HG02870 (cell line): Measurements from ENCODE around the gene RITA1.
"Not testable (repeated sequence)": the region's sequence is repeated elsewhere in the genome, so short reads cannot be mapped to it uniquely, and the experiment has no call there.

Source experiments
- ATAC-seq: cut with Tn5 transposase; IDR thresholded peaks from one replicate; pipeline ENCODE4 v1.9.1; 2021; ENCODE audit warnings: mild to moderate bottlenecking, moderate library complexity; ENCODE audit not compliant: unreplicated experiment

RITA1 gene

DNA sequence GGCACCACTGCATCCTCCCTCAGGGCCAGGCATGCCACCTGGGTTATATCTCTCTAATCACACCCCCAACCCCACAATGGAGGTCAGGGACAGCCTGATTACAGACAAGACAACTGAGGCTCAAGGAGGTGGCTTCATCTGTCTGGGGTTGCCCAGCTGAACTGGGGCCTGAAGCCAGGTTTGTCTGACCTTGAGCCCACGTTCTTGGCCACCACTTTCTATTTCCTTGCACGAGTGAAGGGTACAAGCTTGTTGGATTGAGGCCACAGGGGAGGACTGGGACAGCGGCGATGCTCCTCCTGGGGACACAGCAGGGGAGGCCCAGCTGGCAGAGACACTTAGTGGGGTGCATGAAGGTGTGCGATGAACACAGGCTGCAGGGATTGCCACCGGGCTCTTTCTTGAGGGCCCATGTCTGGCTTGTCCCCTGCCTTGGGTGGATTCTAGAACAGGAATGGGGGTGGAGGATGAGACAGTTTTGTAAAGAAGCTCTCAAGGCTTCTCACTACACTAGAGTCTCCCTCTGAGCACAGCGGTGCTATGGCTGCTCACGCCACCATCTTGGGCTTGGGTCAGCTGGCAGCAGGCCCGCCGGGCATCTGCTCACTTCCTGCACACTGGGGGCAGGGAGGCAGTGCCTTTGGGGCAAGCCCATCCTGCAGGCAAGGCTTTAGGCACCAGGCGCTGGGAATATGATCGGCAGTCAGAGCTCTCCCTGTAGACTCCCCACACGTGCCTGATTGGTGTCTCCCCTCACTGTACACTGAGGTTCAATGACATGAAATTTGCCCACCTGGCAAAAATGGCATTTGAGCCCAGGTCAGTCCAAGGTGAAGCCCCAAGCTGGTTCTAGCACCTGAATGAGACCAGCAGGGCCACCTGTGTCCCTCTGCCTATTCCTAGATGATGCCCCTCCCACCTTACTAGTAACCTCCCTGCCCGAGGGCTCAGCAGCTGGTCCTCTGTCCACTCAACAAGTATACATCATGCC is 16.0 kb downstream of the RITA1 start:
- no peak for ATAC-seq

DNA sequence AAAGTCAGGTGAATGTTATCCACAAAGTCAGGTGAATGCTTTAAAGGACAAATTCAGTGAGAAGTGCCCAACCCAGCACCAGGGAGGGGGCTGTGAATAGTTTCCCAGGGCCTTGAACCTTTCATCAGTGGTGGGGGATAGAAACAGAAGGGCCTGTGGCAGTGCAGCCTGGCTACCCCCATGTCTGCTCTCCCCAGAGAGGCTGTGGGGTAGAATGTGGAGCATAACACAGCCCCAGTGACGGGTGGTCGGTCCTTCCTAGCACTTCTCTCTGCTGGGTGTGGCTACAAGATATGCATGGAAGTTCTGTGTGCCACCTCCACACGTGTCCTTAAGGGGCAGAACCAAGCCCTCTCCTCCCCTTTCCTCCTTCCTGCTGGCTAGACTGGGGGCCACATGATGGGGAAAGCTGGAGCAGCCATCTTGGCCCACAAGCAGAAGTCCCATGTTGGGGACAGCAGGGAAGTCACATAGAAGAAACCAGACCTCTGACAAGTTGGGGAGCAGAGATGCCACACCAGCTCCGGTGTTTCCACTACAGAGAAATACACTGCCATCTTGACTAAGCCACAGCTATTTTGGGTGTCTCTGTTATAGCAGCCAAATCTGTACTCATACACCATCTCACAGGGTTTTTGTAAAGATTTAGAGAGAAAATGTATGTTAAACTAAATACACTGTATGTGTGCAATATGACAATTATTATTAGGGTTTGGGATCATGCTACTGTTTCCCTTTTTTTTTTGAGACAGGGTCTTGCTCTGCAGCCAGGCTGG is 17.0 kb downstream of the RITA1 start:
- ATAC-seq, result no peak

DNA sequence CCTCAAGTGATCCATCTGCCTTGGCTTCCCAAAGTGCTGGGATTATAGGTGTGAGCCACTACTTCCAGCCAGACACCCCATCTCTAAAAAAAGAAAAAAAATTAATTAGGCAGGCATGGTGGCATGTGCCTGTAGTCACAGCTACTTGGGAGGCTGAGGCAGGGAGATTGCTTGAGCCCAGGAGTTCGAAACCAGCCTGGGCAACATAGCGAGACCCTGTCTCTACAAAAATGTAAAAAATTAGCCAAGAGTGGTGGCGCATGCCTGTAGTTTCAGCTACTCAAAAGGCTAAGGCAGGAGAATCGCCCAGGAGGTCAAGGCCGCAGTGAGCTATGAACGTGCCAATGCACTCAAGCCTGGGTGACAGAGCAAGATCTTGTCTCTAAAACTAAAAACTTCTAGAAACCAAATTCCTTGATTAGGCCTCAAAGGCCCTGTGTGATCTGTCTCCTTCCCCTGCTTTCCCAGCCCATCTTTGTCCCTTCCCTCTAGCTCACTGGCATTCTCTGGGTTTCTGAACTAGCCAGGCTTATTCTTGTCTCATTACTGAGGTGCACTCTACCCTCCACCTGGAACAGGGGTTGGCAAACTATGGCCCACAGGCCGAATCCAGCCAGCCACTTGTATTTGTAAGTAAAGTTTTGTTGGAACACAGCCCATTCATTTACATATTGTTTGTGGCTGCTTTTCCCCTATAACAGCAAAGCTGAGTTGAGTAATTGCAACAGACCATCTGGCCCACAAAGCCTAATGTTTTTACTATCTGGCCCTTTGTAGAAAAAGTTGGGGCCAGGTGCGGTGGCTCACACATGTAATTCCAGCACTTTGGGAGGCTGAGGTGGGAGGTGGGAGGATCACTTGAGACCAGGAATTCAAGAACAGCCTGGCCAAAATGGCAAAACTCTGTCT is 18.6 kb downstream of the RITA1 start:
- ATAC-seq, result no peak

DNA sequence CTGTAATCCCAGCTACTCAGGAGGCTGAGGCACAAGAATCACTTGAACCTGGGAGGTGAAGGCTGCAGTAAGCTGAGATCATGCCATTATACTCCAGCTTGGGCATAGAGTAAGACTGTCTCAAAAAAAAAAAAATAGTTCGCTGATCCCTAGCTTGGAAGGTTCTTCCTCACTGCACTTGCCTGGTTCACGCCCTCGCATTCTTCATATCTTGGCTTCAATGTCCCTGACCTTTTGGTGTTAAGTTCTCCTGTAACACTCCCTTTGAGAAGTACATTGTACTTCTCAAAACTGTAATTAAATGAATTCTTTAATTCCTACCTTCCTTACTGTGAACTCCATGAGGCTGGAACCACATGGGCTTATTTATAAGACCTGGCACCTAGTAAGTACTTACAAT is 19.3 kb downstream of the RITA1 start:
- no peak for ATAC-seq

DNA sequence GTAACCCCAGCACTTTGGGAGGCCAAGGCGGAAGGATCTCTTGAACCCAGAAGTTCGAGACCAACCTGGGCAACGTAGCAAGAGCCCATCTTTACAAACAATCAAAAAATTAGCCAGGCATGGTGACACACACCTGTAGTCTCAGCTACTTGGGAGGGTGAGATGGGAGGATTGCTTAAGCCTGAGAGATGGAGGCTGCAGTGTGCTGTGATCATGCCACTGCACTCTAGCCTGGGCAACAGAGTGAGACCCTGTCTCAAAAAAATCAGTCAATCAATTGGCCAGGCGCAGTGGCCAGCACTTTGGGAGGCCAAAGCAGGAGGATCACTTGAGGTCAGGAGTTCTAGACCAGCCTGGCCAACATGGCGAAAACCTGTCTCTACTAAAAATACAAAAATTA is 21.3 kb downstream of the RITA1 start:
- ATAC-seq, result not testable (repeated sequence)

DNA sequence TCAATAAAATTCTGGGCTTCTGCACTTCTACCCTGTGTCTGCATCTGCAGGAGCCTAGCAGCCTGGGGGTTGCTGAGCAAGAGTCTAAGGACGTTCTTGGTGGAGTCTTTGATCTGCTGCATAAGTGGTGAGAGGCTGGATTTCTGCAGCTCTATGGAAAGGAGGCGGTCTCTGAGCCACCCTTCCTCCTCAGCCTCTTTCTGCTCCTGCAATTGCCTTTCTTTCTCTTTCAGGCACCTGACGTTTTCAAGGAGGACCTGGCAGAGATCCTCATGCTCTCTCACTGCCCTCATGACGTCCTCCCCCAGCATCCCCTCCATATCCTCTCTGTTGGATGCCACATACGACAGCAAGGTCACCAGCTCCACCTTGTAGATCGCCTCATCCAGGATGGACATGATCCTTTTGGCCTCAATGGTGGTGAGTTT is 22.1 kb downstream of the RITA1 start:
- ATAC-seq, result no peak

DNA sequence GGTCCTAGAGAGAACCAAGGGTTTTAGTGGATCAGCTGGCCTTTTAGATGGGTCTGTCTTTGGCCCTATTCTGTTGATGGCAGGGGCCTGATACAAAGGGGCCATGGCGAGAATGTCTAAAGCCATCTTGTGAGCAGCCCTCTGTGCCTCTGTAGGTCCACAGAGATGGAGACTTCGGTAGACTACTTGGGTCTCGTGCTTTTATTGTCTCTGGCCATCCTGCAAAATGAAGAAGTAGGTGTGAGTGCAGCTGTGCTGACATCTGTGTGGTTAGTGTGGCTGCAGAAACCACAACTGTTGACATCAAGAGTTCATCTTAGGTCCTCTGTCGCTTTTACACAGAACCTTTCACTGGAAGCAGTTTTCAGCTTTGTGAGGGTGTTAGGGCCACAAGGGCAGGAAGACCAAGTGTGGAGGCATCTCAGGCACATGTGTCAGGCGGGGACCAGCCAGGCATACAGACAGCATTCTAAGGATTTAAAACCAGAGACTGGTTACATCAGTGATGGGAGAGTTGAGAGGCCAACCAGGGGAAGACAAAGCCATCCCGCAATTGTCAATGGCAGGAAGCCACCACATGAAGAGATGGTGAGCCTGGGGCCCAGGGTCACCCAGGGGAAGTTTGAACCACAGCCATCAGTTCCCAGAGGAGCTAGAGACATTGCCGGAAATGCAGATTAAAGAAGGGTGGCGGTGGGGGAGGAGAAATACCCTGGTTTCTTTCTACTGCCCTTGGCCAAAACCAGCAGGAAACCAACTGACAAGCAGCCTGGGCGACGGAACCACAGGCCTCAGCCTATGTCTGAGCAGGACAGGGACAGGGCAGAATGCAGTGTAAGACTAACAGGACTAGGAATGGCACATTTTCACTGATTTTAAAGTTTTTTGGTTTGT is 22.8 kb downstream of the RITA1 start:
- peak; percentile 75 for ATAC-seq

DNA sequence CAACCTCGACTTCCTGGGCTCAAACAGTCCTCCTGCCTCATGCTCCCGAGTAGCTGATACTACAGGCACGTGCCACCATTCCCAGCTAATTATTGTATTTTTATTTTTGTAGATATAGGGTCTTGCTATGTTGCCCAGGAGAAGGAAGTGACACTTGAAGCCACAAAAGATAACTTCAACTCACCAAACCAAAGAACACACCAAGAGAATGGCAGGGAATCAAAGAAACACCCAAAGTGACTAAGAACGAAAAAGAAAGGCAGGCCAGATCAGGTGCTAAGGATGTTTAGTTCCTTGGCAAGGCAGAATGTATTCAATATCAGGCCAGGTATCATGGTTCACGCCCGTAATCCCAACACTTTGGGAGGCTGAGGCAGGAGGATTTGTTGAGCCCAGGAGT is 25.6 kb downstream of the RITA1 start:
- ATAC-seq, result no peak

DNA sequence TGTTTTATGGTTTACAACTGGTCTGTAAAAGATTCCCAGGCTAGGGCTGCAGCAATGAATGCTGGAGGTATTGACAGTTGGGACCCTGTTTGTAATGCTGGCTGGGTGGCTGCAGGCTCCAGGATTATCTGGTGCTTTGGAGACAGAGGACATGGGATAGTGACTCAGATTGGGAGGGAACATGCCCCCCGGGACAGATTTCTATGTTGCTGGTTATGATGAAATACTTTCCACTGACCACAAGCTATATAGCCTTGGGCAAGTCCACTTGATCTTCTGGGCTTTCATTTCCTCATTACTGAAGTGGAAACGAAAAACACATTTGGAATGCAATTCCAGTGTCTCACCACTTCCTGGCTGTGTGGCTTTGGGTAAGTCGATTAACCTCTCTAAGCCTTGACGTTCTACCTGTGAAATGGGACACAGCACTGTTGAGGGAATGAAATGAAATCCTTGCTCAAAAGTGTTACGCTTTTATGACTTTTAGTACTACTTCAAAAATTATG is 29.4 kb downstream of the RITA1 start:
- peak; percentile 41 for ATAC-seq

DNA sequence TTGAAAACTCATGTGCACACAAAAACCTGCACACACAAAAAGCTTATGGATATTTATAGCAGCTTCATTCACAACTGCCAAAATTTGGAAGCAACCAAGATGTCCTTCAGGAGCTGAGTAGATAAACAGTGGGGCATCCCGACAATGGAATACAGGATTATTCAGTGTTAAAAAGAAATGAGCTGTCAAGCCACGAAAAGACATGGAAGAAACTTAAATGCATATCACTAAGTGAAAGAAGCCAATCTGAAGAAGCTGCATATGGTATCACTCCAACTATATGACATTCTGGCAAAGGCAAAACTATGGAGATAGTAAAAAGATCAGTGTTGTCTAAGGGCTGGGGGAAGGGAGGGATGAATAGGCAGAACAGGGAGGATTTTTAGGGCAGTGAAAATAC is 30.5 kb downstream of the RITA1 start:
- ATAC-seq, result no peak

DNA sequence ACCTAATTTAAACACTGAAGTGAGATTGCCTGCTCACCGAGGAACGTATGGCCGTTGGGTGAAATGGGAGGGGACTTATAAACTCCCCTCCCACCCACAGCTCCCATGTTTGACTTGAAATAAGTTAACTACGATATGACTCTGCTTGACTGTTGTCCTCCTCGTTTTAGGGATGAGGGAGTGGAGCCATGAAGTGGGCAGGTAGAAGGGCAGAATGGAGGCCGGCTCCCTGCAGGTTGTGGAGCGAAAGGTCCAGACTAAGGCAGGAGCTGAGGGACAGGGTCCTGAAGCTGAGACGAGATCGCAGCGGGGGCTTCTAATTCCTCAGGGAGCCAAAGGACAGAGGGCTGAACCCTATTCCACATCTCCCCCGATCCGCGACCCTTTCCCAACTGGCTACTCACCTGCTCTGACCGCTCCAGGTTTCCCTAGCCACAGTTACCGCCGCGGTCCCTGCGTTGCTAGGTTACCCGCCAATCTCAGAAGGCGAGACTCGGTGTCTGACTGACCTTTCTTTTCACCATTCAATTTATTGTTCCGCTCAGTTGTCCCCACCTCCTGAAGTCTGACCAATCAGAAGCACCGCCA is 35.2 kb downstream of the RITA1 start:
- no peak for ATAC-seq

DNA sequence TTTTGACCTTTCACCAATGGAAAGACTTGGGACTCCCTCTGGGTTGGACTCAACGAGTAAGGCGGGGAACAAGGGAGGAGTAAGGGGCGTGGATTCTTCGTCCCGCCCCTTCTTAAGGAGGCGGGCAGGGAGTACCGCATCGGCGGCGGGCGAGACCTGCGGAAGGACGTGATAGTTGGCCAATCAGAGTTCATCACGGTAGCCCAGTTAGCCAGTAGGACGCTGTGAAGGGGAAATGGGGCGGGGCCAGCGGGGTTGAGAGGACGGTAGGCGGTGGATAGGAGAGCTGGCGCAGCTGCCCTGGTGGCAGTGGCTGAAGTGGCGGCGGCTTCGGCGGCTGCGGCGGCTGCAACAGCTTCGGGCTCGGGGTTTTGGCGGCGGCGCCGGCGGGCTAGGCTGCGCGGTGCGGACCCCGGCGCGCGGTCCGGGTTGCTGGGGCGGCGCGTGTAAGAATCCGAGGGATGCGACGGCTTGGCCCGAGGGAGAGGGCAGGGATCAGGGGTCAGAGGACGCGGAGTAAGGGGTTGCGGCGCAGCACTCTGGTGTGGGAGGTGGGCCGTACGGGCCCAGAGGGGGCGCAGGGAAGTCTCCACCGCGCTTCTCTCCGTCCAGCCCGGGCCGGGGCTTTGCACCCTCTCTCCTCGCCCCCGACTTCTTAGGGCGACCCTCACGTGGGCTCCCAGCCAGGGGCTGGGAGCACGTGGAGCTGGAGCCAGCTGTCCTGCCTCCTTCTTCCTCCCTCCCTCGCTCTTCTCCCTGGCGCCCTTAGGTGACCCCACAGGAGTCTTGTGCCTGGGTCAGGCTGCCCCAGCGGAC is 35.9 kb downstream of the RITA1 start, which contains the start of gene TPCN1:
TPCN1 (plus strand) TSS at position 284 of the 816 bp plus-strand sequence. CDS start 5,389 bp downstream, outside the sequence.
- ATAC-seq, result peak; percentile 87

DNA sequence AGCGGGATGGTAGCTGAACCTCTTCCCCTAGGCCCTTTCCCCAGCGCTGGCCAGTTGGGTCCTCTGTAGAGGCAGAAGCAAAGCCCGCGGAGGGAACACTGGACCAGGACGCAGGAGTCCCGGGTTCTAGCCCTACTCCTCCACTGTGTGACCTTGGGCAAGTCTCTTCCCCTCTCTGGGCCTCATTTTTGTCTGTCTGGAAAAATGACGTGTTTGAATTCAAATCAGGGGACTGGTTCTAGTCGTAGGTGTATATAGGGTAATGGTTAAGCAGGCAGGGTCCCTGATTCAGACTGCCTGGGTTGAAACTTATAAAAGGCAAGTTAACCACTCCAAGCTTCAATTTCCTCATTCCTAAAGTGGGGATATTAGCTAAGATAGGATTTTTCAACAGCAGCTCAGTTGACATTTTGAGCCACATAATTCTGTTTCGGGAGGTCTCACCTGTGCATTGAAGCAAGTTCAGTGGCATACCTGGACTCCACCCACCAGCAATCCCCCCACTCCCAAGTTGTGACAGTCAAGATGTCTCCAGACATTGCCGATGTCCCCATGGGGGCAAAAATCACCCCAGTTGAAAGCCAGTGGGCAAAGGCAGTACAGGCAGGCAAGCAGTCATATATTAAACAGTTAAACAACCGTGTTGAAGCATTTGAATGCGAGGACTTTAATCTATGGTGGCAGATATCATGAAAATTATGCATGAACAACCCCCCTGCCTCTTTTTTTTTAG is 36.6 kb downstream of the RITA1 start:
- ATAC-seq, result no peak

DNA sequence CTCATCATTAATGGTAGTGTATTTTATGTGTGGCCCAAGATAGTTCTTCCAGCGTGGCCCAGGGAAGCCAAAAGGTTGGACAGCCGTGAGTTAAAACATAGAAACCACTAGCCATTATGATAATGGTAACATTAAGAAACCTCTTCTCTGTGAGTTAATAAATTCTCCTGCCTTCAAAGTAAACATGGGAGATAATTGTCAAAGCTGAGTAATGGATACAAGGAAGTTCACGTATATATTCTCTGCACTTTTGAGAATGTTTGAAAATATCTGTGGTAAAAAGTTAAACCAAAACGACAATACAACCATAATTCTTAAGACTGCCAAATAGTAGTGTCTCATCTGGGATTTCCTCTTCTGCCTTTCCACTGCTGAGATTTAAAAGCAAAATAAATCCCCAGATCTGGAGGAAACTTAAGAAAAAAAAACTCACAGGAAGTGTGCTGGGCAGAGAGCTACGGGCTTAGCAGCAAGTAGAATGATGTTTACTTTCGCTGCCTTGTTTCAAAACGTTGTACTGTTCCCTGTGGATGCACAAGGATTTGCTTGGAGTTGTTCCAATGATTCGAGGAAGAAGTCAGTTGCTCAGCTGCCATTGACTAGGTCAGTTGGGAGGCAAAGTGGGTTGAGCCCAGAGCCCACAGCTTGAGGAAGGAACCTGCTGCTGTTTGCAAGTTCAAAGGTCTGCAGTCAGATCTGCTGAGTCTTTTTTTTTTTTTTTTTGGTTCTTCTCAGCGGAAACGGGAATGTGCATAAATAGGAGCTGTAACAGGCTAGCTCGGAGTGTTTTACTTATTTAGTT is 37.4 kb downstream of the RITA1 start:
- ATAC-seq, result no peak

DNA sequence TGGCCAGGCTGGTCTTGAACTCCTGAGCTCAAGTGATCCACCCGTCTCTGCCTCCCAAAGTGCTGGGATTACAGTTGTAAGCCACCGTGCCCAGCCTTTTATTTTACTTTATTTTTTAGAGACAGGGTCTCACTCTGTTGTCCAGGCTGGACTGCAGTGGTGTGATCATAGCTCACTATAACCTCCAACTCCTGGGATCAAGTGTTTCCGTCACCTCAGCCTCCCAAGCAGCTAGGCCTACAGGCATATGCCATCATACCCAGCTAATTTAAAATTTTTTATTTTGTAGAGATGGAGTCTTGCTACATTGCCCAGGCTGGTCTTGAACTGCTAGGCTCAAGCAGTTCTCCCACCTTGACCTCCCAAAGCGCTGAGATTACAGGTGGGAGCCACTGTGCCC is 39.4 kb downstream of the RITA1 start:
- ATAC-seq, result no peak

DNA sequence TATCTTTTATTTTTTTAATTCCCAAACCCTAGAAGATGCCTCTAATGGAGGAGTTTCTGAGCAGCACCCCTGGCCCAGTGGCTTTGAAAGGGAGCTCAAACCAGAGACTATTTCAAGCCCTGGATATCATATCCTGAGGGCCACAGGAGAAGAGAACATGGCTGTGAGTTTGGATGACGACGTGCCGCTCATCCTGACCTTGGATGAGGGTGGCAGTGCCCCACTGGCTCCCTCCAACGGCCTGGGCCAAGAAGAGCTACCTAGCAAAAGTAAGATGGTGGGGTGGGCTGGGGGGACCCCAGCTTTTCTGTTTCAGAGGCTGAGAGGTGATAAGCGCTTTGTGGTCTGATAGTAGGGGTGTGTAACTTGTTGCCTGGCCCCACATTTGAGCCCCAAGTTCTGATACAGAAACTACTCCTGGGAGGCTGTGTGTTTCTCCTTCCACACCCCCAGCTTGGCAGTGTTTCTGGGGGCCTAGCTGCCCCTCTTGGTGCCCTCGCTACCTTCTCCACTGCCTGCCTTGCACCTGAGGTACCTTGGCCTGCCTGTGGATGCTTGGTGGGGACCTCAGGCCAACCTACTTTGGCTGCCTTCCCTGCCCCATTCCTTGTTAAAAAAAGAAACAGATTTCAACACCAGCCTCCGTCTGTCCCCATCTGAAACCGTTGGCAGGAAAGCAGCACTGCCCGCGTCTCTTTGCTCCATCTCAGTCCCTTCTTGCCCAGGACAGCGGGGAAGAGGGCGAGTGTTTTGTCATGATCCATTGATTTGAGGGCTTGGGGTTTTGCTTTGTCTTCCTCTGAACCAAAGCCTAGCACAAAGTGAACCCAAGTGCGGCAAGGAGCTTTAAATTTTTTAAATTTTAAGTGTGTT is 41.4 kb downstream of the RITA1 start:
- no peak for ATAC-seq
